HepG2 (cell line): ENCODE measurements around the gene PPP4C. TPM values are rescaled to one million over a fixed set of nuclear protein-coding genes. Genes with fewer than 3 reads are reported as not detected.

Experiments used
- AKAP8 ChIP-seq: sonication (generic); formaldehyde crosslinking; IDR thresholded peaks from 2 replicates; pipeline ENCODE4 v1.5.1; 2020; ENCODE audit warnings: mild to moderate bottlenecking, missing genetic modification reagents
- ARID2 ChIP-seq: sonication (generic); formaldehyde crosslinking; IDR thresholded peaks from 2 replicates; pipeline ENCODE4 v1.8.1; 2022; ENCODE audit warnings: mild to moderate bottlenecking, missing genetic modification reagents, borderline replicate concordance
- DNMT1 ChIP-seq: sonication (generic); formaldehyde crosslinking; IDR thresholded peaks from 2 replicates; pipeline ENCODE4 v1.5.1; 2020; ENCODE audit warnings: mild to moderate bottlenecking, missing genetic modification reagents
- IRF2 ChIP-seq: IDR thresholded peaks from 2 replicates; pipeline ENCODE4 v1.6.1; 2018; ENCODE audit warnings: missing genetic modification reagents, missing compliant biosample characterization
- KDM5B ChIP-seq: sonication (generic); formaldehyde crosslinking; IDR thresholded peaks from 2 replicates; pipeline ENCODE4 v1.4.0; 2020; ENCODE audit warnings: missing genetic modification reagents, mild to moderate bottlenecking, borderline replicate concordance
- MAFG ChIP-seq: sonication (generic); formaldehyde crosslinking; IDR thresholded peaks from 2 replicates; pipeline ENCODE4 v1.5.1; 2020; ENCODE audit warnings: mild to moderate bottlenecking, missing genetic modification reagents
- MED1 ChIP-seq: sonication (generic); formaldehyde crosslinking; IDR thresholded peaks from 2 replicates; pipeline ENCODE4 v1.4.0; 2020; ENCODE audit warnings: missing genetic modification reagents
- NFYB ChIP-seq: sonication (generic); formaldehyde crosslinking; IDR thresholded peaks from 2 replicates; pipeline ENCODE4 v1.4.0; 2020; ENCODE audit warnings: missing genetic modification reagents
- SAFB2 ChIP-seq: sonication (generic); formaldehyde crosslinking; IDR thresholded peaks from 2 replicates; pipeline ENCODE4 v1.5.1; 2020; ENCODE audit warnings: missing genetic modification reagents, low read depth, mild to moderate bottlenecking, borderline replicate concordance
- SMC3 ChIP-seq: IDR thresholded peaks from 2 replicates; pipeline ENCODE4 v1.6.1; 2011; ENCODE audit warnings: low read length, improper control_type of control experiment
- TBX2 ChIP-seq: sonication (generic); formaldehyde crosslinking; IDR thresholded peaks from 2 replicates; pipeline ENCODE4 v1.5.0; 2020; ENCODE audit warnings: missing genetic modification reagents, mild to moderate bottlenecking, borderline replicate concordance
- ZNF296 ChIP-seq: sonication (generic); formaldehyde crosslinking; conservative IDR thresholded peaks from 2 replicates; pipeline ENCODE4 v1.5.0; 2020; ENCODE audit warnings: mild to moderate bottlenecking, missing genetic modification reagents
- ZNF557 ChIP-seq: sonication (generic); formaldehyde crosslinking; IDR thresholded peaks from 2 replicates; pipeline ENCODE4 v1.4.0; 2020; ENCODE audit warnings: missing genetic modification reagents
- ZNF780A ChIP-seq: sonication (generic); formaldehyde crosslinking; IDR thresholded peaks from 2 replicates; pipeline ENCODE4 v1.8.0; 2022; ENCODE audit warnings: mild to moderate bottlenecking, missing genetic modification reagents, moderate library complexity
- polyA plus RNA-seq, 8 experiments: library from polyadenylated mRNA; depleted of rRNA in 3 of 8; stranded (reverse) in 7 of 8; unstranded in 1 of 8; fragments of >200 nt; fragmentation: Illumina TruSeq in 4 of 8; extraction: Trizol in 4 of 8; gene quantifications; 2 replicates each; pipeline versions ENCODE4 v1.2.1 to v1.2.3, GENCODE V29; 2011 to 2016; ENCODE audit warnings: low read depth in 4 of 8, missing spikeins in 1 of 8, mixed read lengths in 1 of 8; ENCODE audit not compliant: insufficient read depth in 1 of 8
- total RNA-seq, 5 experiments: library from RNA; depleted of rRNA; stranded (reverse); fragments of >200 nt; fragmentation: Illumina TruSeq; extraction: Trizol; gene quantifications; 2 replicates each; pipeline ENCODE4 v1.2.3, GENCODE V29; 2016; ENCODE audit warnings: low read depth in 1 of 5
- TF ChIP-seq, protein P1 (sequence below): sonication (generic); formaldehyde crosslinking; IDR thresholded peaks from 2 replicates; pipeline ENCODE4 v1.4.0; 2020; ENCODE audit warnings: missing genetic modification reagents
- TF ChIP-seq, protein P2 (sequence below): IDR thresholded peaks from 2 replicates; pipeline ENCODE4 v1.6.1; 2012; ENCODE audit warnings: low read depth, low read length, improper control_type of control experiment
- TF ChIP-seq, protein P3 (sequence below): sonication (generic); formaldehyde crosslinking; IDR thresholded peaks from 2 replicates; pipeline ENCODE4 v1.5.0; 2020; ENCODE audit warnings: mild to moderate bottlenecking, missing genetic modification reagents
- TF ChIP-seq, protein P4 (sequence below): sonication (generic); formaldehyde crosslinking; IDR thresholded peaks from 2 replicates; pipeline ENCODE4 v1.4.0; 2020; ENCODE audit warnings: missing genetic modification reagents
- TF ChIP-seq, protein P5 (sequence below): sonication (generic); formaldehyde crosslinking; IDR thresholded peaks from 2 replicates; pipeline ENCODE4 v1.5.0; 2020; ENCODE audit warnings: missing genetic modification reagents

Gene PPP4C
- total and polyA plus RNA-seq, 2 of the 13 experiments (the other 11 are each of a cell fraction or from before 2014, with no cell fraction given): 176 to 220 TPM

DNA sequence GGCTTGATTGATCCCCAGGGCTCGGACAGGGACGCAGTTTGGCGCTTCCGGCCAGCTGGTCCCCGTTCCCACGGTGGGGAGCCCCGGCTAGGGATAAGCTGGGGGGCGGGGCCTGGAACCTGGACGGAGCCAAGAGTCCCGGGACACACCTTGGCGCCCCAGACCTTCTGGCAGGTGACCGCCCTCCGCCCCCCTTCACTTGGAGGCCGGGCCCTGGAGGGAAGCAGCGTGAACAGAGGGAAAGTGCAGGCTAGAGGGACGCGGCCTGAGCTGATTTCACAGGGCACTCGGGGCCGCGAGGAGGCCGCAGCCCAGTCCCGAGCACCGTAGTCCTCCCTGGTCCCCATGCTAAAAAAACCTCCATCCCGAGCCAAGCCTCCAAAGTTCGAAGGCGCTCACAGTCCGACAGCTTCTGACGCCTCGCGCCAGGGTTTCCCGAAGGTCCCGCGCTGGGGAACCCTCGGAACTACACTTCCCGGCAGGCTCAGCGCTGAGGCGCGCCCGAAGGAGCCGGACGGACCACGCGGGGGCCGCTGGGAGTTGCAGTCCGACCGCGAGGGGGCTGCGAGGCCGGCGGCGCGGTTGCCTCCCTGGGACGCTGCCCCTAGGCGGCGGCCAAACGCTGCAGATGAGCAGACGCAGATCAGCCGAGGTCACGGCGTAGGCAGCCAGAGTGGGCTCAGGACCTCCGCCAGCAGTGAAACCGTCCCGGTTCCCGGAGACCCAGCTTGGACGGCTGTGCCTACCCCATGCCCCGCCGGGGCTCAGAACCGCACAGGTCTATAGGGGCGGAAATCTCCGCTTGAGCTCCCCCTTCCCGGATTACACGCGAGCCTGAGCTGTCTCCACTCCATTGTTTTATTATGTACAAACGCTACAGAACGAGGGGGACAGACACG lies 15.9 kb downstream of the PPP4C start, which contains the start of gene TBX6 (continued):
- TF ChIP-seq, protein P1, sequence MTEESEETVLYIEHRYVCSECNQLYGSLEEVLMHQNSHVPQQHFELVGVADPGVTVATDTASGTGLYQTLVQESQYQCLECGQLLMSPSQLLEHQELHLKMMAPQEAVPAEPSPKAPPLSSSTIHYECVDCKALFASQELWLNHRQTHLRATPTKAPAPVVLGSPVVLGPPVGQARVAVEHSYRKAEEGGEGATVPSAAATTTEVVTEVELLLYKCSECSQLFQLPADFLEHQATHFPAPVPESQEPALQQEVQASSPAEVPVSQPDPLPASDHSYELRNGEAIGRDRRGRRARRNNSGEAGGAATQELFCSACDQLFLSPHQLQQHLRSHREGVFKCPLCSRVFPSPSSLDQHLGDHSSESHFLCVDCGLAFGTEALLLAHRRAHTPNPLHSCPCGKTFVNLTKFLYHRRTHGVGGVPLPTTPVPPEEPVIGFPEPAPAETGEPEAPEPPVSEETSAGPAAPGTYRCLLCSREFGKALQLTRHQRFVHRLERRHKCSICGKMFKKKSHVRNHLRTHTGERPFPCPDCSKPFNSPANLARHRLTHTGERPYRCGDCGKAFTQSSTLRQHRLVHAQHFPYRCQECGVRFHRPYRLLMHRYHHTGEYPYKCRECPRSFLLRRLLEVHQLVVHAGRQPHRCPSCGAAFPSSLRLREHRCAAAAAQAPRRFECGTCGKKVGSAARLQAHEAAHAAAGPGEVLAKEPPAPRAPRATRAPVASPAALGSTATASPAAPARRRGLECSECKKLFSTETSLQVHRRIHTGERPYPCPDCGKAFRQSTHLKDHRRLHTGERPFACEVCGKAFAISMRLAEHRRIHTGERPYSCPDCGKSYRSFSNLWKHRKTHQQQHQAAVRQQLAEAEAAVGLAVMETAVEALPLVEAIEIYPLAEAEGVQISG: peak; percentile 92
- TF ChIP-seq ZNF780A (CRISPR knock-in tag) (no peak), SAFB2 (CRISPR knock-in tag) (peak; percentile 73), MED1 (CRISPR knock-in tag) (peak; percentile 58; the same call in 1 of the 2 replicates), IRF2 (CRISPR knock-in tag) (peak; percentile 95), ZNF557 (no peak; the same call in 1 of the 2 replicates), DNMT1 (CRISPR knock-in tag) (no peak), ZNF296 (CRISPR knock-in tag) (peak; percentile 77; the same call in 1 of the 2 replicates), AKAP8 (CRISPR knock-in tag) (peak; percentile 21; the same call in 1 of the 2 replicates), ARID2 (CRISPR knock-in tag) (no peak), TBX2 (peak; percentile 88), KDM5B (peak; percentile 58; the same call in 1 of the 2 replicates), NFYB (no peak; the same call in 1 of the 2 replicates), MAFG (no peak), SMC3 (peak; percentile 9; the same call in 1 of the 2 replicates)
- TF ChIP-seq, protein P2, sequence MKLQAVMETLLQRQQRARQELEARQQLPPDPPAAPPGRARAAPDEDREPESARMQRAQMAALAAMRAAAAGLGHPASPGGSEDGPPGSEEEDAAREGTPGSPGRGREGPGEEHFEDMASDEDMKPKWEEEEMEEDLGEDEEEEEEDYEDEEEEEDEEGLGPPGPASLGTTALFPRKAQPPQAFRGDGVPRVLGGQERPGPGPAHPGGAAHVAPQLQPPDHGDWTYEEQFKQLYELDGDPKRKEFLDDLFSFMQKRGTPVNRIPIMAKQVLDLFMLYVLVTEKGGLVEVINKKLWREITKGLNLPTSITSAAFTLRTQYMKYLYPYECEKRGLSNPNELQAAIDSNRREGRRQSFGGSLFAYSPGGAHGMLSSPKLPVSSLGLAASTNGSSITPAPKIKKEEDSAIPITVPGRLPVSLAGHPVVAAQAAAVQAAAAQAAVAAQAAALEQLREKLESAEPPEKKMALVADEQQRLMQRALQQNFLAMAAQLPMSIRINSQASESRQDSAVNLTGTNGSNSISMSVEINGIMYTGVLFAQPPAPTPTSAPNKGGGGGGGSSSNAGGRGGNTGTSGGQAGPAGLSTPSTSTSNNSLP: peak; percentile 65; the same call in 1 of the 2 replicates
- TF ChIP-seq, protein P3, sequence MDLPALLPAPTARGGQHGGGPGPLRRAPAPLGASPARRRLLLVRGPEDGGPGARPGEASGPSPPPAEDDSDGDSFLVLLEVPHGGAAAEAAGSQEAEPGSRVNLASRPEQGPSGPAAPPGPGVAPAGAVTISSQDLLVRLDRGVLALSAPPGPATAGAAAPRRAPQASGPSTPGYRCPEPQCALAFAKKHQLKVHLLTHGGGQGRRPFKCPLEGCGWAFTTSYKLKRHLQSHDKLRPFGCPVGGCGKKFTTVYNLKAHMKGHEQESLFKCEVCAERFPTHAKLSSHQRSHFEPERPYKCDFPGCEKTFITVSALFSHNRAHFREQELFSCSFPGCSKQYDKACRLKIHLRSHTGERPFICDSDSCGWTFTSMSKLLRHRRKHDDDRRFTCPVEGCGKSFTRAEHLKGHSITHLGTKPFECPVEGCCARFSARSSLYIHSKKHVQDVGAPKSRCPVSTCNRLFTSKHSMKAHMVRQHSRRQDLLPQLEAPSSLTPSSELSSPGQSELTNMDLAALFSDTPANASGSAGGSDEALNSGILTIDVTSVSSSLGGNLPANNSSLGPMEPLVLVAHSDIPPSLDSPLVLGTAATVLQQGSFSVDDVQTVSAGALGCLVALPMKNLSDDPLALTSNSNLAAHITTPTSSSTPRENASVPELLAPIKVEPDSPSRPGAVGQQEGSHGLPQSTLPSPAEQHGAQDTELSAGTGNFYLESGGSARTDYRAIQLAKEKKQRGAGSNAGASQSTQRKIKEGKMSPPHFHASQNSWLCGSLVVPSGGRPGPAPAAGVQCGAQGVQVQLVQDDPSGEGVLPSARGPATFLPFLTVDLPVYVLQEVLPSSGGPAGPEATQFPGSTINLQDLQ: no peak
- TF ChIP-seq, protein P4, sequence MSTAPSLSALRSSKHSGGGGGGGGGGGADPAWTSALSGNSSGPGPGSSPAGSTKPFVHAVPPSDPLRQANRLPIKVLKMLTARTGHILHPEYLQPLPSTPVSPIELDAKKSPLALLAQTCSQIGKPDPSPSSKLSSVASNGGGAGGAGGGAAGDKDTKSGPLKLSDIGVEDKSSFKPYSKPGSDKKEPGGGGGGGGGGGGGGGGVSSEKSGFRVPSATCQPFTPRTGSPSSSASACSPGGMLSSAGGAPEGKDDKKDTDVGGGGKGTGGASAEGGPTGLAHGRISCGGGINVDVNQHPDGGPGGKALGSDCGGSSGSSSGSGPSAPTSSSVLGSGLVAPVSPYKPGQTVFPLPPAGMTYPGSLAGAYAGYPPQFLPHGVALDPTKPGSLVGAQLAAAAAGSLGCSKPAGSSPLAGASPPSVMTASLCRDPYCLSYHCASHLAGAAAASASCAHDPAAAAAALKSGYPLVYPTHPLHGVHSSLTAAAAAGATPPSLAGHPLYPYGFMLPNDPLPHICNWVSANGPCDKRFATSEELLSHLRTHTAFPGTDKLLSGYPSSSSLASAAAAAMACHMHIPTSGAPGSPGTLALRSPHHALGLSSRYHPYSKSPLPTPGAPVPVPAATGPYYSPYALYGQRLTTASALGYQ (CRISPR knock-in tag): peak; percentile 13; the same call in 1 of the 2 replicates
- TF ChIP-seq, protein P5, sequence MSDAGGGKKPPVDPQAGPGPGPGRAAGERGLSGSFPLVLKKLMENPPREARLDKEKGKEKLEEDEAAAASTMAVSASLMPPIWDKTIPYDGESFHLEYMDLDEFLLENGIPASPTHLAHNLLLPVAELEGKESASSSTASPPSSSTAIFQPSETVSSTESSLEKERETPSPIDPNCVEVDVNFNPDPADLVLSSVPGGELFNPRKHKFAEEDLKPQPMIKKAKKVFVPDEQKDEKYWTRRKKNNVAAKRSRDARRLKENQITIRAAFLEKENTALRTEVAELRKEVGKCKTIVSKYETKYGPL (CRISPR knock-in tag): no peak
